ENCODE measurements around the gene CLCN7.

- no peak for TF ChIP-seq CTCF (IDR thresholded peaks at IDR 0.05)
- TF ChIP-seq POLR2A (IDR thresholded peaks at IDR 0.05): no peak
- no peak for TF ChIP-seq EP300 (IDR thresholded peaks at IDR 0.05)
Measured at GRCh38 chr16:1403036-1403435, 71.8 kb downstream of the CLCN7 start.

All from ovary (tissue), 3 donors.